Keratinocyte (primary cell): ENCODE measurements around the gene SENP5. TPM values are rescaled to one million over a fixed set of nuclear protein-coding genes. Genes with fewer than 3 reads are reported as not detected.
"Not testable (repeated sequence)": the region's sequence is repeated elsewhere in the genome, so short reads cannot be mapped to it uniquely, and the experiment has no call there.

ENCODE experiments used
- DNase-seq: peaks from one replicate; pipeline ENCODE4 v3.0.0-alpha.2; 2011; ENCODE audit warnings: low read depth, missing footprints, low spot score
- FAIRE-seq: peaks from 2 replicates; lab custom pipeline; 2011; peaks lifted over from hg19 to GRCh38; lab: Jason Lieb, UNC
- H2AFZ ChIP-seq: 2 replicates; pipeline ENCODE4 v1.6.0; 2012; ENCODE audit warnings: low read length, control low read depth, inconsistent platforms; ENCODE audit not compliant: control insufficient read depth
- H3K27ac ChIP-seq: 2 replicates; pipeline ENCODE4 v1.5.1; 2011; ENCODE audit warnings: low read length; ENCODE audit not compliant: control insufficient read depth, insufficient read depth
- H3K27me3 ChIP-seq: 3 replicates; pipeline ENCODE4 v1.6.0; 2011; ENCODE audit warnings: low read length; ENCODE audit not compliant: control insufficient read depth, insufficient read depth; ENCODE audit errors: extremely low read depth
- H3K36me3 ChIP-seq, 2 experiments: 2 replicates in 1 of 2; 3 replicates in 1 of 2; pipeline ENCODE4 v1.5.1; 2011; ENCODE audit warnings: low read length in 2 of 2, mild to moderate bottlenecking in 1 of 2; ENCODE audit not compliant: control insufficient read depth in 2 of 2, insufficient read depth in 2 of 2; ENCODE audit errors: extremely low read depth in 1 of 2
- H3K4me1 ChIP-seq: 3 replicates; pipeline ENCODE4 v1.5.1; 2011; ENCODE audit warnings: low read length; ENCODE audit not compliant: control insufficient read depth, insufficient read depth; ENCODE audit errors: extremely low read depth
- H3K4me2 ChIP-seq: 3 replicates; pipeline ENCODE4 v1.6.0; 2011; ENCODE audit warnings: low read depth, low read length; ENCODE audit not compliant: control insufficient read depth, insufficient read depth; ENCODE audit errors: extremely low read depth
- H3K4me3 ChIP-seq, 3 experiments: fragments of 200-600 bp in 1 of 3; sonication (generic) in 1 of 3; 2 replicates in 2 of 3; 3 replicates in 1 of 3; pipeline ENCODE4 v1.5.1; 2011 to 2016; ENCODE audit warnings: low read length in 3 of 3, mild to moderate bottlenecking in 3 of 3, control low read depth in 2 of 3, inconsistent platforms in 1 of 3, low read depth in 1 of 3, mixed read lengths in 1 of 3, mixed run types in 1 of 3, moderate library complexity in 1 of 3; ENCODE audit not compliant: control insufficient read depth in 2 of 3, insufficient read depth in 2 of 3; ENCODE audit errors: extremely low read depth in 1 of 3
- H3K79me2 ChIP-seq: 2 replicates; pipeline ENCODE4 v1.6.0; 2012; ENCODE audit warnings: low read length; ENCODE audit not compliant: control insufficient read depth, insufficient read depth
- H3K9ac ChIP-seq: 3 replicates; pipeline ENCODE4 v1.6.0; 2011; ENCODE audit warnings: low read length; ENCODE audit not compliant: control insufficient read depth, insufficient read depth; ENCODE audit errors: extremely low read depth
- H3K9me1 ChIP-seq: 3 replicates; pipeline ENCODE4 v1.6.0; 2011; ENCODE audit warnings: low read length; ENCODE audit not compliant: control insufficient read depth, insufficient read depth; ENCODE audit errors: extremely low read depth
- H3K9me3 ChIP-seq: 2 replicates; pipeline ENCODE4 v1.5.1; 2012; ENCODE audit warnings: low read depth, low read length; ENCODE audit not compliant: control insufficient read depth
- H4K20me1 ChIP-seq: 3 replicates; pipeline ENCODE4 v1.6.0; 2011; ENCODE audit warnings: low read length; ENCODE audit not compliant: control insufficient read depth, insufficient read depth; ENCODE audit errors: extremely low read depth
- CTCF ChIP-seq, 3 experiments: IDR thresholded peaks in 1 of 3; conservative IDR thresholded peaks in 1 of 3; optimal IDR thresholded peaks in 1 of 3; 2 replicates in 2 of 3; 3 replicates in 1 of 3; pipeline versions ENCODE3 to v1.5.1; 2011; ENCODE audit warnings: low read length in 3 of 3, mild to moderate bottlenecking in 3 of 3, moderate library complexity in 2 of 3, control low read depth in 1 of 3, inconsistent platforms in 1 of 3; ENCODE audit not compliant: insufficient read depth in 2 of 3; ENCODE audit errors: extremely low read depth in 1 of 3
- EZH2 ChIP-seq: IDR thresholded peaks from one replicate; pipeline ENCODE4 v1.6.1; 2012; ENCODE audit warnings: inconsistent platforms, mild to moderate bottlenecking, low read length, moderate library complexity
- dilution Hi-C: fragments of 300-500 bp; cut with MboI; formaldehyde crosslinking; loops from one replicate; pipeline ENCODE4 v1.7.0; 2020; ENCODE audit warnings: low sequenced_read_pairs; ENCODE audit not compliant: extremely low pct_ligation_motif_present
- polyA plus RNA-seq, 5 experiments: library from polyadenylated mRNA; depleted of rRNA in 3 of 5; stranded (reverse) in 3 of 5; stranded (forward) in 1 of 5; unstranded in 1 of 5; fragments of >200 nt; gene quantifications; 1 replicate in 1 of 5; 2 replicates in 3 of 5; 3 replicates in 1 of 5; pipeline versions ENCODE4 v1.2.1 to v1.2.3, GENCODE V29; 2011 to 2012; ENCODE audit warnings: missing spikeins in 2 of 5, low read depth in 1 of 5, low replicate concordance in 1 of 5

The SENP5 gene
- polyA plus RNA-seq, 1 donor (not counting 4 experiments of a cell fraction or from before 2014, with no cell fraction given), result 16.5 TPM

DNA sequence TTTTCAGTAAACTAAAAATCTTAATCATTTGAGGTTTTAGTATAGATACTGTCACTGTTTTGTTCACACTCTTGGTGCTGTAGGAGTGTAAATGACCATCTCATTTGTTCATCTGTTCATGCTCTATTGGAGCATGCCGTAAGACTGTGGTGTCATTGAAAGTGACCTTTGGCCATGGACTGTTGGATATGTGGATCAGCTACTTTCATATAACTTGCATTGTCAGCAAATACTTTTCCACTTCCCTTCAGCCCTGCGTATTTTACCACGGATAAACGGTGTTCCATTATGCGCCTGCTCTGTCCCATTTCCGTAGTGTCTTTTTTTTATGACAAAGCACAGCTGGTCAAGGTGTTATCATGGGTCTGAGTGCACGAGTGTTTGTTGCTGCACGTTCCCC, 32.6 kb upstream of the SENP5 start:
- no peaks in the 10 kb centered on the region for H3K27me3 ChIP-seq
- H3K79me2 ChIP-seq, result no peaks in the 10 kb centered on the region
- no peaks in the 10 kb centered on the region for H3K9me1 ChIP-seq
- no peaks in the 10 kb centered on the region for H4K20me1 ChIP-seq
- H3K9me3 ChIP-seq, result no peaks in the 10 kb centered on the region
- H3K4me1 ChIP-seq, result no peaks in the 10 kb centered on the region
- H3K27ac ChIP-seq, result no peak overlapping the region
- H3K9ac ChIP-seq, result no peak overlapping the region
- dilution Hi-C loops, result no loop called here
- peaks cover 0 to 4% of the 10 kb centered on the region in 2 experiments for H3K36me3 ChIP-seq
- H2AFZ ChIP-seq, result no peak overlapping the region
- FAIRE-seq (no peak), DNase-seq (no peak)
- H3K4me2 ChIP-seq, result no peak overlapping the region
- H3K4me3 ChIP-seq, result no peak overlapping the region
- no peak for TF ChIP-seq EZH2
- no peak for TF ChIP-seq CTCF (optimal IDR thresholded peaks at IDR 0.05 in 1 of 3, IDR thresholded peaks at IDR 0.05 in 1 of 3, conservative IDR thresholded peaks at IDR 0.05 in 1 of 3; ENCODE audit: extremely low read depth in 1 of 3, insufficient read depth in 2 of 3, low read length in 3 of 3)

- not testable (repeated sequence) for FAIRE-seq
Observed at GRCh38 chr3:196836626-196837025, 31.1 kb upstream of the SENP5 start.

DNA sequence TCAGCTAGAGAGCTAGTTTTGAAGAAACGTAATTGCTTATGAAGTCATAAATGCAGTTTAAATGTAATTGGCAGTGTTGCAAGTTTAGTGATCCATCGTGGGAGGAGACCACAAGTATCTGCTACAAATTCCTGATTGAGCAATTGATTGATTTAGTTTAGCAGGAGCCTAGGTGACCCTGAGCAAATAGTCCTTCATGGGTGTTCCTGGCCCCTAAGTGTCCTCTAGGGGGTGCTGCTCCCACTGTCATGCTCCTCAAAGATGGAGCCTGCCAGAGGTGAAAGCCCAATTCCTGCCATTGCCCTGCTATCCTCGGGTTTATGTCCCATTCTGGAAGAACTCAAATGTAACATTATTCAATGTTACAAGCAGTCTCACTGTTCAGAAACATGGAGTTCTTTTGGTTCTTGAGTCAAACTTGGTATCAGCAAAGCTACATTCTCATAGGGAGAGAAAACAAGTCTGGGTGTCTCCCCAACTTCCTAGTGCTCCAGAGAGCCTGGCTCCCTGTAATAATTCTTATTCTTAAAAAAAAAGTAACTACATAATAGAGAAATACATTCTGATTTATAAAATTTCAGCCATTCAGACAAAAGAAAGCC, 29.8 kb upstream of the SENP5 start:
- H3K4me3 ChIP-seq, result no peak overlapping the region
- no peaks in the 10 kb centered on the region for H3K9me3 ChIP-seq
- peak; percentile 55 for FAIRE-seq
- no peak overlapping the region for H3K9ac ChIP-seq
- no peak overlapping the region for H2AFZ ChIP-seq
- no peak overlapping the region for H3K4me2 ChIP-seq
- no peaks in the 10 kb centered on the region for H4K20me1 ChIP-seq
- H3K27ac ChIP-seq, result no peak overlapping the region
- no peaks in the 10 kb centered on the region for H3K36me3 ChIP-seq
- no peaks in the 10 kb centered on the region for H3K27me3 ChIP-seq
- dilution Hi-C loops, result no loop called here
- no peaks in the 10 kb centered on the region for H3K4me1 ChIP-seq
- no peaks in the 10 kb centered on the region for H3K9me1 ChIP-seq
- peak; percentile 74 to 87 (median 84) for TF ChIP-seq CTCF (optimal IDR thresholded peaks at IDR 0.05 in 1 of 3, IDR thresholded peaks at IDR 0.05 in 1 of 3, conservative IDR thresholded peaks at IDR 0.05 in 1 of 3; ENCODE audit: extremely low read depth in 1 of 3, insufficient read depth in 2 of 3, low read length in 3 of 3)
- TF ChIP-seq EZH2, result no peak
- no peaks in the 10 kb centered on the region for H3K79me2 ChIP-seq
- peak; percentile 17 for DNase-seq

More at GRCh38 chr3:196836626-196837025, 31.1 kb upstream of the SENP5 start:
- DNase-seq, H3K4me2 ChIP-seq, H4K20me1 ChIP-seq, H3K79me2 ChIP-seq, dilution Hi-C loops, H3K4me1 ChIP-seq, H3K27ac ChIP-seq, H3K4me3 ChIP-seq, H3K36me3 ChIP-seq, H3K9me1 ChIP-seq, H3K27me3 ChIP-seq, H3K9ac ChIP-seq, H2AFZ ChIP-seq, H3K9me3 ChIP-seq: not testable (repeated sequence)

DNA sequence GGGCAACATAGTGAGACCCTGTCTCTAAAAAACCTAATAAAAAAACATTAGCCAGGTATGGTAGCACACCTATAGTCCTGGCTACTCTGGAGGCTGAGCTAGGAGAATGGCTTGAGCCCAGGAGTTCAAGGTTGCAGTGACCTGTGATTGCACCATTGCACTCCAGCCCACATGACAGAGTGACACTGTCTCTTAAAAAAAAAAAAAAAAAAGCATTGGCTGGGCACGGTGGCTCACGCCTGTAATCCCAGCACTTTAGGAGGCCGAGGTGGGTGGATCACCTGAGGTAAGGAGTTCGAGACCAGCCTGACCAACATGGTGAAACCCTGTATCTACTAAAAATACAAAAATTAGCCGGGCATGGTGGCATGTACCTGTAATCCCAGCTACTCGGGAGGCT, 28.4 kb upstream of the SENP5 start:
- H3K9me3 ChIP-seq, H3K27ac ChIP-seq, FAIRE-seq, H3K4me3 ChIP-seq, H3K9ac ChIP-seq, H3K79me2 ChIP-seq, H4K20me1 ChIP-seq, DNase-seq, H3K4me2 ChIP-seq, H3K36me3 ChIP-seq, H3K9me1 ChIP-seq, dilution Hi-C loops, H3K27me3 ChIP-seq, H3K4me1 ChIP-seq, H2AFZ ChIP-seq: not testable (repeated sequence)
